GM20000 (cell line): Measurements from ENCODE around the gene LDHAL6A.

Experiments used
- DNase-seq: peaks from one replicate; pipeline ENCODE4 v3.0.0; 2012; ENCODE audit warnings: low spot score
- CTCF ChIP-seq: IDR thresholded peaks from 2 replicates; pipeline ENCODE4 v1.5.1; 2012; ENCODE audit warnings: mild to moderate bottlenecking, control low read depth; ENCODE audit errors: extremely low read depth, missing control alignments

LDHAL6A gene

GRCh38 chr11:18429332-18429731 lies 26.3 kb upstream of the LDHAL6A start:
- DNase-seq = no peak

GRCh38 chr11:18438691-18439090 lies 17.0 kb upstream of the LDHAL6A start:
- TF ChIP-seq CTCF = no peak
- no peak for DNase-seq

More at GRCh38 chr11:18429332-18429731, 26.3 kb upstream of the LDHAL6A start:
- no peak for TF ChIP-seq CTCF

GRCh38 chr11:18449251-18449650 lies 6.4 kb upstream of the LDHAL6A start:
- no peak for TF ChIP-seq CTCF
- DNase-seq = no peak

GRCh38 chr11:18452927-18453326 lies 2.7 kb upstream of the LDHAL6A start:
- no peak for TF ChIP-seq CTCF
- no peak for DNase-seq

- DNase-seq = no peak
- no peak for TF ChIP-seq CTCF
These were observed 1.8 kb downstream of the LDHAL6A start for GRCh38 chr11:18457450-18457849.

- no peak for TF ChIP-seq CTCF
These were observed 4.0 kb downstream of the LDHAL6A start for GRCh38 chr11:18459634-18460033.

GRCh38 chr11:18461909-18462308 lies 6.3 kb downstream of the LDHAL6A start:
- DNase-seq = no peak
- TF ChIP-seq CTCF = no peak

More at GRCh38 chr11:18459634-18460033, 4.0 kb downstream of the LDHAL6A start:
- no peak for DNase-seq
